ENCODE measurements around the gene NME5. TPM values are rescaled to one million over a fixed set of nuclear protein-coding genes. Genes with fewer than 3 reads are reported as not detected.

The NME5 gene
- total RNA-seq, 1 donor = 2.2 TPM

DNA sequence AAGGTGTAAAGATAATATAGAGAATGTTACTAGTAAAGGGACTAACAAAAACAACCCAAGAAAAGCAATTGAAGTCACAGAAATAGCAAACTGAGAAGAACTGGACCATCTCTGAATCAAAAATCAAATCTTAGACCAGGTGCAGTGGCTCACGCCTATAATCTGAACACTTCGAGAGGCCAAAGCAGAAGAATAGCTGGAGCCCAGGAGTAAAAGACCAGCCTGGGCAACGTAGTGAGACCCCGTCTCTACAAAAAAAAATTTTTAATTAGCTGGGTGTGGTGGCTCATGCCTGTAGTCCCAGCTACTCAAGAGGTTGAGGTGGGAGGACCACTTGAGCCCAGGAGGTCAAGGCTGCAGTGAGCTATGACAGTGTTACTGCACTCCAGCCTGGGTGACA lies 28.0 kb downstream of the NME5 start:
- H3K4me3 ChIP-seq (ENCODE audit: low read depth, low read length) = no peak overlapping the region
- TF ChIP-seq, protein P1, sequence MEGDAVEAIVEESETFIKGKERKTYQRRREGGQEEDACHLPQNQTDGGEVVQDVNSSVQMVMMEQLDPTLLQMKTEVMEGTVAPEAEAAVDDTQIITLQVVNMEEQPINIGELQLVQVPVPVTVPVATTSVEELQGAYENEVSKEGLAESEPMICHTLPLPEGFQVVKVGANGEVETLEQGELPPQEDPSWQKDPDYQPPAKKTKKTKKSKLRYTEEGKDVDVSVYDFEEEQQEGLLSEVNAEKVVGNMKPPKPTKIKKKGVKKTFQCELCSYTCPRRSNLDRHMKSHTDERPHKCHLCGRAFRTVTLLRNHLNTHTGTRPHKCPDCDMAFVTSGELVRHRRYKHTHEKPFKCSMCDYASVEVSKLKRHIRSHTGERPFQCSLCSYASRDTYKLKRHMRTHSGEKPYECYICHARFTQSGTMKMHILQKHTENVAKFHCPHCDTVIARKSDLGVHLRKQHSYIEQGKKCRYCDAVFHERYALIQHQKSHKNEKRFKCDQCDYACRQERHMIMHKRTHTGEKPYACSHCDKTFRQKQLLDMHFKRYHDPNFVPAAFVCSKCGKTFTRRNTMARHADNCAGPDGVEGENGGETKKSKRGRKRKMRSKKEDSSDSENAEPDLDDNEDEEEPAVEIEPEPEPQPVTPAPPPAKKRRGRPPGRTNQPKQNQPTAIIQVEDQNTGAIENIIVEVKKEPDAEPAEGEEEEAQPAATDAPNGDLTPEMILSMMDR (IDR thresholded peaks at IDR 0.05; ENCODE audit: insufficient read depth, low read depth, low read length) = no peak

DNA sequence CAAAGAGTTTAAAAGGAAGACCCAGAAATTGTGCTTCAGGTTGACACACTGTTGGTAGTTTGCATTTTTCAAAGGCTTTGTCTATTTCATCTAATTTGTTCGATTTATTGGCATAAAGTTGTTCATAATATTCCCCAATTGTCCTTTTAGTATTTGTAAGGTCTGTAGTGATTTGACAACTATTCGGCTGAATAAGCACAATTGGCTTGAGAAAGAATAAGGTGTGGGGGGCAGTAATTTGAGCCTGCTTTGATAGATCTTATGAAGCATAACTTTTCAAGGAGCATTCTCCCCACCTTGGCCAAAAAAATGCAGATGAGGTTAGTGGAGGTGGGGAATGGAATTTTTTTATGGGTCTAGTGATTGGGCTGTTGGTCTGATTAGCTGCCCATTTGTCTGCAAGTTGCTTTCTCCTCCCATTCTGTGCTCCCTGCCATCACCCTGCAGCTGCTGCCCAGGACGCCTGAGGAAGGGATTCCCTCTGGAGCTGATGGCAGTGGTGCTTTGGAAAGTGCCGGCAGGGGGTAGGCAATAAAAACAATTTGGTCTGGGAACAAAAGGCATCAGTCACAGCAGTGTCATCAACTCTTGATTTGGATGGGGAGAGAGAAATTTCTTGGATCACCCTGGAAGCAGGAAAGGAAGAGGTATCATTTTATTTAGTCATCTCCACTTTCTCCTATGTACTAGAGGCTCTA lies 28.8 kb downstream of the NME5 start:
- DNase-seq (ENCODE audit: low read depth) = no peak
- H3K4me3 ChIP-seq (ENCODE audit: low read depth, low read length) = no peak overlapping the region
- TF ChIP-seq, protein P1 (IDR thresholded peaks at IDR 0.05; ENCODE audit: insufficient read depth, low read depth, low read length) = no peak

More for the DNA sequence above, 28.0 kb downstream of the NME5 start:
- DNase-seq (ENCODE audit: low read depth) = no peak

DNA sequence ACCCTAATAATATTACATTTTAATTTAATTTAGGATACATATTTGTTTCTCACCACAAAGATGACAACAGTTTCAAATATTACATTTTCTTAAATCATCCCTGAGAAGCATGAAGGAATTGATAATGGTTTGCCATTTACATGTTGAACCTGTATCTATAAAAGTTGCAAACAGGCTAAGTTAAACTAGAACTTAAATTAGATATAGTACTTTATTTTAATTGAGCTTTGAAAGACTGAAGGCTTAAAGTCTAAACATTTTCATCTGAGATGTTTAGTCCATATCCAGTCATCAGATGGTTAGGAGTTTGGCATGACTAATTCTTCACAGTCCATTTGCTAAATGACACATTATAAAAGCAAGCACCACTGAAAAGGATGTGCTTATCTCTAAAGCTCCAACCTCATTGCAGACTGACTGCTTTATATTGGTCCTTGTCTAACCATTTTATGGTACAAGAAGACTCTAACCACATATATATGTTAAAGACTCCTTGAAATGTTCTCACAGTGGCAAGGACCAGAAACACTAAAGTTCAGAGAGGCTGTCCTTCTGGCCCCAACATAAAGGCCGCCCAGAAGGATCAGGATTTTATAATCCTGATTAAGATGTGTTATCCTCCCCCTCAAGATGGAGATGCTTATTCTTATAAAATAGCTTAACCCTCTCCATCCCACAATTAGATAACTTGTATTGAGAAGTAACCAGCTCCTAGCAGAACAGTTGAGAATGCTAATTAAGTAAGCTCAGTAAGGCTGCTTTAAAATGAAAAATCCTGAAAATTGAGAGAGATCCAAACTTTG lies 29.6 kb downstream of the NME5 start:
- DNase-seq (ENCODE audit: low read depth) = no peak
- TF ChIP-seq, protein P1 (IDR thresholded peaks at IDR 0.05; ENCODE audit: insufficient read depth, low read depth, low read length) = no peak

DNA sequence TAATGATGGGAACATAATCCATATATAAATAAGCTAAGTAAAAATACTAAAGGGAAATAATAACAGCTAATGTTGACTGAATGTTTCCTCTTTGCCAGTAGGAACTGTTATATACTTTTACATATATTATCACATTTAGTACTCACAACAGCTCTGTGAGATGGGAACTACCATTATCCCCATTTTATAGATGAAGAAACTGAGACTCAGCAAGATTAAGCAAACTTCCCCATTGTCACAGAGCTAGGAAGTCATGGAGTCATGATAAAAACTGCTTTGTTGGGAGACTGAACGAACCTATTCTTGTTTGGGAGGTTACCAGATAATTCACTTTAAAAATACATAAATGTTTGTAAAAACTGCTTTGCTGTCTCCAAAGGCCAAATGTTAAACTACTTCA lies 32.0 kb downstream of the NME5 start:
- H3K4me3 ChIP-seq (ENCODE audit: low read depth, low read length) = no peak overlapping the region
- TF ChIP-seq, protein P1 (IDR thresholded peaks at IDR 0.05; ENCODE audit: insufficient read depth, low read depth, low read length) = no peak
- DNase-seq (ENCODE audit: low read depth) = no peak

More for the DNA sequence above, 29.6 kb downstream of the NME5 start:
- no peak overlapping the region for H3K4me3 ChIP-seq (ENCODE audit: low read depth, low read length)

DNA sequence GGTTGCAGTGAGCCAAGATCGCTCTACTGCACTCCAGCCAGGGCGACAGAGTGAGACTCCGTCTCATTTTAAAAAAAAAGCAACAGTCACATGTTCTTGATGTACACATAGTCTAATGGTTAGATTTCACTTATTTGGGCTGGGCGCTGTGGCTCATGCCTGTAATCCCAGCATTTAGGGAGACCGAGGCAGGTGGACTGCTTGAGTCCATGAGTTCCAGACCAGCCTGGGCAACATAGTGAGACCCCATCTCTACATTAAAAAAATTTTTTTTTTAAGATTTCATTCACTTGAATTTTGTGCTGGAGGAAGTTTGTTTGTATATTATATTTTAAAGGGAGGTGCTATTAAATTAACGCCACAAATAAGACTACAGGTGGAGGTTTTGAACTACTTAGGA lies 33.5 kb downstream of the NME5 start:
- no peak overlapping the region for H3K4me3 ChIP-seq (ENCODE audit: low read depth, low read length)
- TF ChIP-seq, protein P1 (IDR thresholded peaks at IDR 0.05; ENCODE audit: insufficient read depth, low read depth, low read length) = no peak
- no peak for DNase-seq (ENCODE audit: low read depth)

DNA sequence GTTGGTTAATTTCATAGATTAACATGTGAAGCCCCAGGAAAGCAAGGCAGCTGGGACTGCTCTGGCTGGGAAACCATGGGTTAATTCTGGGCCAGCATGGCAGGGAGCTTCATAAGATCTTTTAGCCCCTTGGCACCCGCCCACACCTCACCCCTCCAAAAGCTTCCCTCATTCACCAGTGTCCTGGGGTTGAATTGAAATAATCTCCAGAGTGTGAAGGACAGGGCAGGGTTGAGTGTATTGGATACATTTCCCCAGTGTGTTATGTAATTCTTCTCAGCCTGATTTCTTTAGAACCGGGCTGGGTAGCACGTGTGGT lies 36.0 kb downstream of the NME5 start:
- TF ChIP-seq, protein P1 (IDR thresholded peaks at IDR 0.05; ENCODE audit: insufficient read depth, low read depth, low read length) = no peak
- no peak for DNase-seq (ENCODE audit: low read depth)
- H3K4me3 ChIP-seq (ENCODE audit: low read depth, low read length) = no peak overlapping the region

Data from fibroblast of villous mesenchyme (primary cell).